Right forelimb (tissue), 1 donor: ENCODE measurements around the gene TMC1.
"Not testable (repeated sequence)": the region's sequence is repeated elsewhere in the genome, so short reads cannot be mapped to it uniquely, and the experiment has no call there.

Experiments
- DNase-seq: peaks from one replicate; pipeline ENCODE4 v3.0.0-alpha.2; 2018

Gene TMC1

DNA sequence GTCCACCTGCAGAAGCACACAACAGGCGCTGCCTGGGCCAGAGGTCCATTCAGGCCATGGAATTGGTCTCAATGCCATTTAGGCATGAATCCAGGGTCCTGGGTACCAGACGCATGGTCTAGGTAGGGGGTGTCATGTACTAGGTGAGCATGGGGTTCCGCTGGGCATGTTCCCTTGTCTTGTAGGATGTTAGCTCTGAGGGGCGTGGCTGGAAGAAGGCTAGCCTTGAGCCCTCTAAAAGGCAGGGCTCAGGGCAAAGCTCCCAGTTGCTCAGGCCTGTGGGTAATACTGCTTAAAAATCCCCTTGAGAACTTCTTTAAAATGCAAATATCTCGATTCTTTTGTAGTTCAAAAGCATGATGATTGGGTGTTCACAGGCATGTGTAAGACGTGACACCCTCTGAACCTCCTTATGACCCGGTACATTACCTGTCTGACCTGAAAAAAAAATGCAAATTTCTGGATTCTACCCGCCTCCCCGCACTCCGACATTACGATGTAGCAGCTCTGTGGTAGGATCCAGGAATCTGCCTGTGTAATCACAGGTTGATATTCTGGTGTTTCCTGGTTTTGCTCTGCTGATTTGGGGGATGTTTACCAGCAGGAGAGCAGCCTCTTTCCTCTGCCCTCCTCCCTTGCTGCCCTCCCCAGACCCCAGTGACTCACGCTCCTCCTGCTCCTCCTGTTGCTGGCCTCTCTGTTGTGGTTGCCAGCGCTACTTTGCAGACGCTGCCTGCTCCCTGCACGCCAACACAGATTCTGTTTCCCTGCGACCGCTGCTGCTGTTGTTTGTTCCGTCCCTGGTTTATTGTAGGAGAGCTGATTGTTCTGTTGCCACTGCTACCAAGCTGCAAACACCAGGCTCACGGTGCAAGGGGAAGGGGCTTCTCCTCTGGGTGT, 5.7 kb downstream of the TMC1 start:
- DNase-seq = peak; percentile 77

DNA sequence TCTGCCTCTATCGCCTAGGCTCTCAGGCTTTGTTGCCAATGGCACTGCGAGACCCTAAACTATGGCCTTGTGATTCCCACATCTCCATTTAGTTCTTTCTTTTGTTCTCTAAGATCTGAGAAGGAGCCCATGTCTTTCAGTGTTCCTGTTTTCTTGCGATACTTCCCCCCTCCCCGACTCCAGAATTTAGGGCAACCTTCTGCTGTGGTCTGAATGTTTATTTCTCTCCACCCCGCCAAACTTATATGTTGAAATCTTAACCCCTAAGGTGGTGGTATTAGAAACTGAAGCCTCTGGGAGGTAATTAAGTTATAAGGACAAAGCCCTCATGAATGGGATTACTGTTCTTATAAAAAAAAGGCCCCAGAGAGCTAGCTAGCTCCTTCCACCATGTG, 6.4 kb downstream of the TMC1 start:
- no peak for DNase-seq

DNA sequence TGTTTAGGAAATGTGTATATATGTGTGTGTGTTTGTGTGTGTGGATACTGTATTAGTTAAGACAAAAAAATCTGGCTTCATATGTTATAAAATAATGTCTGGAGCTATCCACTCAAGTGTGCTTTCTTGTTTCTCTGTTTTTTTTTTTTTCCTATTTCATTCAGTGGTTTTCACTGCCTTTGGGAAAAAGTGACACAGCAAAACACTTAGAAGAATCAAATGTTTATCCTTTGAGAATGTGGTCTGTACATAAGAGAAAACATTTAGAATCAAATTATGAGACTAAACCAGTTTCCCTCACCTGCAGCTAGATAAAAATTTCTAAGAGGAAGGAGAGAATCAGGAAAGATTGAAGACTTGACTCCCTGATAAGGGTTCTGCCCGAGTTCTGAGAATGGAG, 8.1 kb downstream of the TMC1 start:
- no peak for DNase-seq

- no peak for DNase-seq
Measured at GRCh38 chr9:72533322-72533721, 11.9 kb downstream of the TMC1 start.

DNA sequence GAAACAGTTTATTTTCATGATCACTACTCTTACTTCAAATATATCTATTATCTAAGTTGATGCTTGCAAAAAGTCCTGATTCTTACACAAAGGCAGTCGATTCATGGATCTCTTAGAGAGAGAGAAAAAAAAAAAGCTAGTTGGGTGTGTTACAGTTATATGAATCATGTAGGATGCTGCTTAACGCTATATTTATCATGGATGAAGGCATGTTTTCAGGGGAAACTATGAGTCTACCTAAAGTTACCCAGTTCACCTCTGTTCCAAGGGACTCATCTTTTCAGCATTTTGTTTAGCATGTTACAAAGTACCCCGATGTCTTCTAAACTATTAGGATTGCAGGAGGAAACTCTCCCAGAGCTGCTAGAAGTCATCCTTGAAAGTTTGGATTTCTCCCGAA, 13.5 kb downstream of the TMC1 start:
- DNase-seq = no peak

- DNase-seq = no peak
Measured at GRCh38 chr9:72537011-72537545, 15.7 kb downstream of the TMC1 start.

DNA sequence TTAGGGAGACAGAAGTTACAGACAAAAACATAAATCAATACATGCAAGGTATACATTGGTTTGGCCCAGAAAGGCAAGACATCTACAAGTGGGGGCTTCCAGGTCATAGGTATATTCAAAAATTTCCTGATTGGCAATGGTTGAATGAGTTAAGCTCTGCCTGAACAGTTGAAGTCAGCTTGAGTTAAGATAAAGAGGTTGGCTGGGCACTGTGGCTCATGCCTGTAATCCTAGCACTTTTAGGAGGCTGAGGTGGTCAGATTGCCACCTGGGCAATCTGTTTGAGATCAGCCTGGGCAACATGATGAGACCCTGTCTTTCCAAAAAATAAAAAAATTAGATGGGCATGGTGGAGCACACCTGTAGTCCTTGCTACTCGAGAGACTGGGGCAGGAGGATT, 16.3 kb downstream of the TMC1 start:
- DNase-seq = no peak

DNA sequence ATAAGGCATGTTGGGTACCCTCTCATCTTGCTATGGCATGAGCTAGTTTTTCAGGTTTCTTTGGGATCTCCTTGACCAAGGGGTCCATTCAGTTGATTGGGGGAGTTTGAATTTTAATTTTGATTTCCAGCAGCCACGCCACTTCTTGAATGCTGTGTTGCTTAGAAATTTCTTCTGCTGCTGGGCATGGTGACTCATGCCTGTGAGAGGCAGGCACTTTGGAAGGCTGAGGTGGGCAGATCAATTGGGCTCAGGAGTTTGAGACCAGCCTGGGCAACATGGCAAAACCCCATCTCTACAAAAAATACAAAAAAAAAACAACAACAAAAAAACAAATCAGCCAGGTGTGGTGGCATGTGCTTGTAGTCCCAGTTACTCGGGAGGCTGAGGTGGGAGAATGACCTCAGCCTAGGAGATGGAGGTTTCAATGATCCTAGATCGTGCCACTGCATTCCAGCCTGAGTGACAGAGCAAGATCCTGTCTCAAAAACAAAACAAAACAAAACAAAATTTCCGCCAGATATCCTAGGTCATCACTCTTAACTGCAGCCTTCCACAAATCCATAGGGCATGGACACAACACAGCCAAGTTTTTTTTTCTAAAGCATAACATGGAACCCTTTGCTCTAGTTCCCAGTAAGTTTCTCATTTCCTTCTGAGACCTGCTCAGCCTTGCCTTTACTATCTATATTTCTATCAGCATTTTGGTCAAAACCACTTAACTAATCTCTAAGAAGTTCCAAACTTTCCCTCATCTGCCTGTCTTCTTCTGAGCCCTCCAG, 17.7 kb downstream of the TMC1 start:
- DNase-seq = no peak

DNA sequence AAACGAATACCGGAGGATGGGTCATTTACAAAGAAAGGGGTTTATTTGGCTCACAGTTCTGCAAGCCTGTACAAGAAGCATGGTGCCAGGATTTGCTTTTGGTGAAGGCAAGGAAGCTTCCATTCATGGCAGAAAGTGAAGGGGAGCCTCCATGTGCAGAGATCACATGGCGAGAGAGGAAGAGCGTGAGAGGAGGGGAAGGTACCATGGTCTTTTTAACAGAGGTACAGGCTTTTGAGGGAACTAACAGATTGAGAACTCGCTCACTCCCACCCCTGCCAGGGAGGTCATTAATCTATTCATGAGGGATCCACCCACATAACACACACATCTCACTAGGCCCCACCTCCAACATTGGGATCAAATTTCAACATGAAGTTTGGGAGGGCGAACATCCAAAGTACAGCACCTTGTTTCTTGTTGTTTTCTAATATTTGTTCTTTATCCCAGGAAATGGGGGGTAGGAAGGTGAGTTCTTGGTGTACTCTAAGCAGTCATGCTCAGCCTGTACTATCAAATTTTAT, 18.5 kb downstream of the TMC1 start:
- DNase-seq = no peak

DNA sequence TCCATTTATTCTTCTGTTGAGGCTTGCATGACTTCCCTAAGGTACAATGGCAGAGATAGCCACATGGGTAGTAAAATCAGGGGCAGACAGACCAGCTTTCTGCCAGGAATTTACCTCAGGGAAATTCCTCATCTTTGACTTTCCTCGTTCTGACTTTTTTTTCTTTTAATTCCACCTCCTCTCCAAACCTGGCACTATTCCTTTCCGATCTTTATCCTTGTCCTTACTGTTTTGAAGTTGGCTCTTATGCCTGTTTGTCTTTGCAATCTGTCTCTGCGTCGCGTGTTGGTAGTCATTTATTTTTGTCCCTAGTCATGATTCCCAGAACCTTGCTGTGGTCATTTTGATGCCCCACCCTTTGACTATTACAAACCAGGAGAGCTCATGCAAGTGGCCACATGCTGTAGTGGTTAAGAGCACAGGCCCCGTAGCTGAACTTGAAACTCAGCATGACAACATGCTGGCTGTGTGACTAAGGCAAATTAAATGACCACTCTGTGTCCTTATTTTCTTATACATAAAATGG, 19.0 kb downstream of the TMC1 start:
- DNase-seq = no peak

DNA sequence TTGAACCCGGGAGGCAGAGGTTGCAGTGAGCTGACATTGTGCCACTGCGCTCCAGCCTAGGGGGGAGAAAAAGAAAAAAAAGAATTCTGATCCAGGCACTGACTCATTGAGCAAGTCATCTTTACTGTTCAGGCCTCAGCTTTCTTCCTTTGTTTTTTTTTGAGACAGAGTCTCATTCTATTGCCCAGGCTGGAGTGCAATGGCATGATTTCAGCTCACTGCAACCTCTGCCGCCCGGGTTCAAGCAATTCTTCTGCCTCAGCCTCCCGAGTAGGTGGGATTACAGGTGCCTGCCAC, 21.1 kb downstream of the TMC1 start:
- not testable (repeated sequence) for DNase-seq

DNA sequence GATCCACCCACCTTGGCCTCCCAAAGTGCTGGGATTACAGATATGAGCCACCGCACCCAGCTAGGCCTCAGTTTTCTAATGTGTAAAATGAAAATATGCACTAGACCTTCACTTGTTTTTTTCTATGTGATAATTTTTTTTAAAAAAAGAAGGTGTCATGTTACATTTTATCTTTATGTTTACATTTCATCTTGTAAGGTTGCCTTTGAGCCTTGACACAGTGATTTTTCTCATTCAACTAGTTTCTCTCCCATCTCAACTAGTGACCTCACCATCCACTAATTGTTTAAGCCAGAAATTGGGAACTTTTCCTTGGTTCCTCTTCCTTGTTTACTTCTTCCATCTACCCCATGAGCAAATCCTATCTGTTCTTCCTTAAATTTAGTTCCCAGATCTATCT, 21.5 kb downstream of the TMC1 start:
- DNase-seq = no peak

GRCh38 chr9:72551306-72551705, 29.9 kb downstream of the TMC1 start:
- DNase-seq = no peak

- DNase-seq = no peak
Measured at GRCh38 chr9:72552356-72552755, 30.9 kb downstream of the TMC1 start.

GRCh38 chr9:72554221-72554641, 32.8 kb downstream of the TMC1 start:
- DNase-seq = no peak

- DNase-seq = no peak
Measured at GRCh38 chr9:72557549-72557948, 36.1 kb downstream of the TMC1 start.

DNA sequence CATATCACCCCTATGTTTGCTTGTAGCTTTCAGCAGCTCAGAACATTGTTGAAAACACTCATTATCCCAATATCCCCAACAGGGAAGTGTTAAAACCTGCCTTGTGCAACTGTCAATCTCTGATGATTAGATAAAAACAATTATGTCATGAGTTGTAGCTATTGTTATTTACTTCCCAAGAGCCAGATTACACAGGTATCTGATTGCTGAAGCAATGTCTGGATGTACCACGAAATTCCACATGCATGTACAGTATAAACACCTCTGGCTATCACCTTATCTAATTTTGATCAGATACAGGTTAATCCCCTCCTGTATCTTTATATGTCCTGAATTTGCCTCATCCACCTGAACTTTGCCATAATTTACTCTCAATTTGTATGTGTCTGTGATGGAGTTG, 38.7 kb downstream of the TMC1 start:
- DNase-seq = no peak

DNA sequence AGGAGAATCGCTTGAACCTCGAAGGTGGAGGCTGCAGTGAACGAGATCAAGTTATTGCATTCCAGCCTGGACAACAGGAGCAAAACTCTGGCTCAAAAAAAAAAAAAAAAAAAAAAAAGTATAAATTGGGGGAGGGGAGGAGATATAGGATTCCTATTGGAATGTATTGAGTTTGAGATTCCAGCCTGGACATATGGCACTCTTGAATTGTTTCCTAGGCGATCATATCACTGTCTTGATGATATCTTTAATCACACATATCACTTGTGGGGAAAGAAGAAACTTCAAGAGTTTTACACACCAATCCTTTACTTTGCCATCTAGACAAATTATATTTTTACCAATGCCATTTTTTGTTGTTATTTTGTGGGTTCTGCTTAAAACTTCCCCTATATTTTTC, 42.4 kb downstream of the TMC1 start:
- DNase-seq = no peak

DNA sequence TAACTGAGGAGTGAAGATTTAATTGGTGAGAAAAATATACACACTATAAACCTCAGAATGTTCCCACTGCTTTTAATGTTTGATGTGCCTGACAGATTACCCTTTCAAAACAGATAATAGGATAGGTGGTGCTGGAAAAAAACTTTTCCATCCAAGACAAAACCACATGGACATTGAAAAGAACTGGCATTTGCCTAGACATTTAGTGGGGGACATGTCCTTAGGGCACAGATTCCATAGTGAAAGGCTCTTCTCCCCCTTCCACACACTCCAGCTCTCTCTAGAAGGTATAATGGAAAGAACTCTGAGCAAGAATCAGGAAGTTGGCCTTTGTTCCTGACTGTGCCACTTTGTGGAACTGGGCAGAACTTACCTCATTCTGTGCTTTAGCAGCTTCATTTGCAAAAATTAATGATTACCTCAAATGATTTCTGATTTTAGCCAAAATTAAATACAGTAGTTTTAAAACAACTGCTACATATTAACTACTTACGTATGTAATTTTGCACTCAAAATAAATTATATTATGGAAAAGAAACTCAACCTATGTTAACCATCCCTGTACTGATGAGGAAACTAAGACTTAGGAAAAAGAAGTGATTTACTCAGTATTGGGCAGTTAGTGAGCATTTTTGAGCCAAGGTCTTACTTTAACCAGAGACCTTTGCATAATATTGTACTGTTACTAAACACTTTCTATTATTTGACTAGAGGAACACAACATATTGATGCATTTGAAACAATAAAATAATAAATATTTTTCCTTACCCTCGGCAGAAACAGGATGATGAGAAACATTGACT, 43.3 kb downstream of the TMC1 start:
- no peak for DNase-seq

- no peak for DNase-seq
Measured at GRCh38 chr9:72565535-72565934, 44.1 kb downstream of the TMC1 start.

DNA sequence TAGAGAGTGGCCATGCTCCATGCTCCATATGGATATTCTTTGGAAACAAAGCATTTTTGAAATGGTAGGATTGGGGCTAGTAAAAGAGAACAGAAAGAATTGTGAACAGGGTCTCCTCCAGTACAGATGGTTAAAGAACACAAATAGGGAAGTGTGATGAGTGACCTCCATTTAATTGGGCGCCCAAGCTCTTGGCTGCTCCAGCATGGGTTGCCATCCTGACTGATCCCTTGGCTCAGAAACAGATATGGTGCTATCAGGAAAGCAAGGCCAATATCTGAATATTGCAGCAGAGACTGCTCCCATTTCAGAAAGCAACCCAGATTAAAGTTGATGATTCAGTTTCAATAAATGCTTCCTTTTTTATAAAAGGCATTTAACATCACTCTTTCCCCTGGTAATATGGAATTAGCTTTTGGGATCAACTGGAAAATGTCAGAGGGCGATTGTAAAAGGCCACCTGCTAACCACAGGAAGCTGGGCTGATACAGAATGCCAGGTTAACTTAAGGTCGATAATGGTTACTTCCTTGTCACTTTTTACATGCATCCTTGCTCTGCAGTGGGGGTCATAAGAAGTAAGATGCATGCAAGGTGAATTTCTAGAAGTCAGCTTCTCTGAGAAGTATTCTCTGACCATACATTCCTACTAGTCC, 52.9 kb downstream of the TMC1 start:
- no peak for DNase-seq

- DNase-seq = no peak
Measured at GRCh38 chr9:72575666-72576065, 54.3 kb downstream of the TMC1 start.
